Small intestine (tissue), 4 donors: ENCODE data around the gene TM9SF2. TPM values are rescaled to one million over a fixed set of nuclear protein-coding genes. Genes with fewer than 3 reads are reported as not detected.

Experiments used
- polyA plus RNA-seq, 4 donors: library from polyadenylated mRNA; stranded (reverse) in 3 of 4; unstranded in 1 of 4; fragments of 200-250 nt in 3 of 4; fragments of 120-200 nt in 1 of 4; gene quantifications; one replicate each; pipeline versions ENCODE4 v1.2.1 to v1.2.3, GENCODE V29; 2013
- donor health status: healthy with polysubstance abuse.
- donor health status: Bipolar disorder and iron deficiency.
- donor health status: healthy.

TM9SF2 gene
- polyA plus RNA-seq, 4 donors: 35.6 to 270 (median 92.3) TPM

Other genes with a start within 250 kb of the TM9SF2 start
- gene GPR18, start 243.1 kb upstream of the TM9SF2 start, polyA plus RNA-seq: 1 to 10 TPM in 1 of 4 donors, under 1 TPM in 2, not detected in 1; 0.54 to 1.1 (median 0.66) TPM
- gene GPR183, start 194.1 kb upstream of the TM9SF2 start, polyA plus RNA-seq: 1 to 10 TPM in 3 of 4 donors, not detected in 1; 2.4 to 5.7 (median 5.5) TPM
- gene CLYBL, start 105.2 kb downstream of the TM9SF2 start, polyA plus RNA-seq: 10 to 100 TPM; 12.9 to 39.4 (median 15.0) TPM